RWPE2 (cell line): ENCODE results near the gene PITPNB.

ENCODE experiments used
- ATAC-seq: fragments of 200-7000 bp; cut with Tn5 transposase; 3 replicates; pipeline ENCODE4 v1.9.1; 2021; ENCODE audit warnings: low read depth
- DNase-seq: peaks from one replicate; pipeline ENCODE4 v3.0.0-alpha.2; 2020; ENCODE audit warnings: low spot score
- H3K27ac ChIP-seq: fragments of 450-650 bp; 2 replicates; pipeline ENCODE4 v1.5.1; 2017; ENCODE audit warnings: mild to moderate bottlenecking; ENCODE audit not compliant: poor library complexity, severe bottlenecking
- H3K27me3 ChIP-seq: fragments of 250-450 bp; sonication (Bioruptor Pico); 2 replicates; pipeline ENCODE4 v1.5.1; 2021; ENCODE audit warnings: mild to moderate bottlenecking, moderate library complexity; ENCODE audit not compliant: insufficient read depth, poor library complexity, severe bottlenecking
- H3K36me3 ChIP-seq: fragments of 250-450 bp; sonication (Bioruptor Pico); 2 replicates; pipeline ENCODE4 v1.5.1; 2020; ENCODE audit warnings: low read depth, mild to moderate bottlenecking, moderate library complexity
- H3K4me1 ChIP-seq: fragments of 250-450 bp; sonication (Bioruptor Pico); 2 replicates; pipeline ENCODE4 v1.5.1; 2021; ENCODE audit warnings: mild to moderate bottlenecking, moderate library complexity; ENCODE audit not compliant: insufficient read depth, poor library complexity, severe bottlenecking
- H3K4me3 ChIP-seq: fragments of 250-450 bp; sonication (Bioruptor Pico); 2 replicates; pipeline ENCODE4 v1.5.1; 2021; ENCODE audit warnings: mild to moderate bottlenecking, moderate library complexity; ENCODE audit not compliant: severe bottlenecking
- H3K9me3 ChIP-seq: fragments of 250-450 bp; sonication (Bioruptor Pico); 2 replicates; pipeline ENCODE4 v1.5.1; 2021; ENCODE audit warnings: mild to moderate bottlenecking, moderate library complexity; ENCODE audit not compliant: severe bottlenecking
- CTCF ChIP-seq: fragments of 450-650 bp; IDR thresholded peaks from one replicate; pipeline ENCODE4 v1.5.1; 2017; ENCODE audit warnings: mild to moderate bottlenecking, moderate library complexity; ENCODE audit not compliant: poor library complexity, severe bottlenecking

Gene PITPNB

DNA sequence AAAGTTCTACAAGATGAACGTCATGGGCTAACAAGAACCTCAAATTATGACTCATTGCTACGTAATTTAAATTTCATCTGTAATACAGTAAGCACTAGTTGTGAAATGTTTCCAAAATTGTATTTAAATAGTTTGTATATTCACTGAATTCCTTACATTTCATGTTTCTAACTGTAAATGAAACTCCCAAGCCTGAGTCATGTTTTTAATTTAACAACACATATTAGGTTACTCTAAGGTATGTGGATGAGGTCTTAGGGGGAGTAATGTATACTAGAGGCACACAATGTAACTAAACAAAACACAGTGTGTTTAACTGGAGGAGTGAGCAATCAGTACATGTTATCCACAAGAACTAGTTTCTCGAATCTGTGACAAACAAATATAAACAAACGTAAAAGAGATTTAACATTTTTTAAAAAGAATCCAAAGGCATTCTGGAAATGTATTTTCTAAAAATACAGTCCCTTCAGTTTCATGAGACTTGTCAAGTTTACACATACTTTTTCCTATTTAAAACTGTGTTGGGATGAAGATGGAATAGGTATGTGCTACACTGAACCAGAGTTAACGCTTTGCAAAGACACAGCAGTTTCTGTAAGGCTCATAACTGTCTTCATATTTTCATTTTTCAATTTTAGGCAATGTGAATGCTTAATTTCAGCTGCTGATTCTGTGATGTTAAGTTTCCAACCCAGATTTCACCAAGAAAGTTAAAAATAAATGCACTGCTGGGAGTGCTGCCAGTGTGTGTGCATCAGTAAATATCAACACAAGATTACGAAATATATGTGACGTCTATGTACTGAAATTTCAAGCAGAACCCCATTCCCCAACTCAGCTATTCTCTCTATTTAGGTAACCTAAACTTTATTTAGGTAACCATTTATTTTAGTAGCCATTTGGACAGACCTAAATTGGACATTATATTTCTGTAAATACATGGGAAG lies 52.6 kb downstream of the PITPNB start:
- H3K27ac ChIP-seq = peak overlapping the region; percentile 72
- no peak overlapping the region for H3K4me3 ChIP-seq
- ATAC-seq (peak; percentile 99), DNase-seq (no peak)
- H3K27me3 ChIP-seq = no peaks in the 10 kb centered on the region
- no peaks in the 10 kb centered on the region for H3K9me3 ChIP-seq
- H3K36me3 ChIP-seq = peaks cover 74% of the 10 kb centered on the region
- H3K4me1 ChIP-seq = peaks cover 33% of the 10 kb centered on the region
- no peak for TF ChIP-seq CTCF

DNA sequence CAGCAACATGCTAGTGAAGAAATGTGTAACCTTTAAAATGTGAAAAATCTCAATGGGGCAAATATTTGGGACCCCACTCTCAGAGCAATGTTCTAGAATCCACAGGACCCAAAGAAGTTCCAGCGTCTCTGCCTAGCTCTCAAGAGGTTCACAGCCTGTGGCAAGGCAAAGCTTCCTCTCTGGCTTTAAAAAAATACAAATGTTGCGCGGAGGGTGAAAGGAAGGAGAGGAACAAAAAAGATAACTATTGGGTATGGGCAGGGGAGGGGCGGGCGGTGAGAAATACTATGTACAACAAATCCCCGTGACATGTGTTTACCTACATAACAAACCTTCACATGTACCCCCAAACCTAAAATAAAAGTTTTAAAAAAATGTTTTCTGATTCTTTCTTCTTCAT lies 53.6 kb downstream of the PITPNB start:
- no peak for TF ChIP-seq CTCF
- ATAC-seq = no peak
- Histone ChIP-seq H3K9me3 (no peaks in the 10 kb centered on the region), H3K27ac (peak overlapping the region; percentile 72), H3K27me3 (no peaks in the 10 kb centered on the region), H3K36me3 (peaks cover 69% of the 10 kb centered on the region), H3K4me3 (no peak overlapping the region), H3K4me1 (peaks cover 33% of the 10 kb centered on the region)
- DNase-seq = no peak

DNA sequence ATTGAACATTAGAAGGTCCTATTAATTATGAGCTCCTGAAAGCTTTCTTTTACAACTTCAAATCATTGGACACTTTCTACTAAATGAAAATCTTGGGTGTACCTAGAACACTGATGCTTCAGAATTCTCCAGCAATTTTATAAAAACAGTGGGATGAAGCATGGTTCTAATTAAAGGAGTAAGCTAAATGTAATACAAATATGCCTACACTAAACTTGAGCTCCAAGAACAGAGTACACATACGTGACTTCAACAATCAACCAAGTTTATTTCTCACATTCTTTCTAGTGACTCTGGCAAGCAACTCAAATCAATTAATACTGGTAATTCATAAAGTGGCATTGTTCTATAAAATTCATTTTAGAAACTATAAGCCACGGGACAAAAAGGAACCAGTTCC lies 55.5 kb downstream of the PITPNB start:
- Histone ChIP-seq H3K4me1 (peaks cover 33% of the 10 kb centered on the region), H3K9me3 (no peaks in the 10 kb centered on the region), H3K4me3 (no peak overlapping the region), H3K27ac (no peak overlapping the region), H3K36me3 (peaks cover 72% of the 10 kb centered on the region), H3K27me3 (no peaks in the 10 kb centered on the region)
- no peak for TF ChIP-seq CTCF
- no peak for DNase-seq
- ATAC-seq = no peak

DNA sequence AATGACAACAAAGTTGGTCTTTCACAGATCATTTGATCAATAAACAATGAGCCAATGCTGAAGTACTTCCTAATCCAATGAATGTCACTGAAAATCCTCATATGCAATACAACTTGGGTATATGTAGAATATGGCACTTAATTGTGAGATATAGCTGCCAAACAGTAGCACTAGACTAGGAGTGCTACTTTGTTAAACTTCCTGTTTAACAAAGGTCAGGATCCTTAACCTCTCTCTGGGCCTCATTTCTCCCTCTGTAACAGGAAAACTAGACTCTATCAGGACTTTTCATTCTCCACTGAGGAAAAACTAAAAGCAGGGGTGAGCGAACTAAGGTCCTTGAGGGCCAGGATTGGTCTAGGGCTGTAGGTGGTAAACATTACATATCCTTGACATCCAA lies 56.1 kb downstream of the PITPNB start:
- Histone ChIP-seq H3K36me3 (peaks cover 76% of the 10 kb centered on the region), H3K4me1 (peaks cover 28% of the 10 kb centered on the region), H3K27ac (no peak overlapping the region), H3K9me3 (no peaks in the 10 kb centered on the region), H3K27me3 (no peaks in the 10 kb centered on the region), H3K4me3 (no peak overlapping the region)
- DNase-seq = no peak
- TF ChIP-seq CTCF = no peak
- ATAC-seq = no peak

DNA sequence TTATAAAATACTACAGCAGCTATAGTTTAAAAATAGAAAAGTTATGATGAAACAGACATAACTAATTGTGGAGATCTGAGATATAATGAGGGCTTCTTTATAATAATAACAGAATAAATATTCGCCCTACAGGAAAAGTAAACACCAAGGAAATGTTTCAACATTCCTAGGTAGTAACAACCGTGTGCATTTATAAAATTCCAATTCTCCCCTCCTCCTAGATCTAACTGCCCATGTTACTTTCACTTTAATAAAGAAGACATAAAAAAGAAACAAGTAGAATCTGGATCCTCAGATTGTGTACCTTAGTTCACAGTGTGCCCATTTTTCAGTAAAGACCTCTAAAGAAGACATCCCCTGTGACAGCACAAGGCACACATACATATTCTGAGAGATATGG lies 59.7 kb downstream of the PITPNB start:
- H3K27me3 ChIP-seq = no peaks in the 10 kb centered on the region
- no peaks in the 10 kb centered on the region for H3K9me3 ChIP-seq
- no peak for ATAC-seq
- no peak for TF ChIP-seq CTCF
- H3K4me3 ChIP-seq = no peak overlapping the region
- H3K4me1 ChIP-seq = no peaks in the 10 kb centered on the region
- H3K36me3 ChIP-seq = peaks cover 92% of the 10 kb centered on the region
- H3K27ac ChIP-seq = no peak overlapping the region
- DNase-seq = no peak
